NCI-H2227 (cell line): Measurements from ENCODE around the gene KPNA5.

ENCODE experiments used
- DNase-seq: peaks from one replicate; lab custom pipeline; 2025; ENCODE audit not compliant: unreplicated experiment; lab: John Stamatoyannopoulos, UW

KPNA5 gene

DNA sequence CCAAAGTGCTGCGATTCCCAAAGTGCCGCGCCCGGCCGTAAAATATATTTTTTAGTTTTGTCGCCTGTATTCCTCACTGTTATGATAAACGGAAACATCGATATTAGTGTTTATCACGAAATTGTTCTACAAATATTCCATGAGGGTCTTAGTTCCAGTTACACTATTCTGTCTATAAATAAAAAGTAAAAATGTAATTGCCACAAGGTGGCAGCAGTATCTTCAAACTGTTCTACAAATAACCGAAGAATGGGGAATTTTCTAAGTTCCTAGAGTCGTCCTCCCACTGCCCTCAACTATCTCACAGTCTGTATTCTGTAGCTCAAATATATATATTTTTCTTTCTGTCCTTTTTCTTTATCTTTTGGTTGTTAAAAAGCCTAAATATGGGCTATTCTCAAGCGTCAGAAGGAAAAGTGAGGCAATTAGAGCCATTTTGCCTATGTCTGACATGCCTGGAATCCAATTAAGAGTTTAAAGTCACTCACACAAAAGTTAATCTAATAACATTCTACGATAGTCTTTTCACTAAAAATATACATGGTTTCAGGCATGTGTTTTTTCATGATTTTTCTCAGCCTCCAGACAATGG, 98.7 kb downstream of the KPNA5 start:
- DNase-seq: peak; percentile 36

- DNase-seq: no peak
These were observed 102.8 kb downstream of the KPNA5 start for GRCh38 chr6:116783852-116784251.
